ENCODE results near the gene AGAP1.

DNA sequence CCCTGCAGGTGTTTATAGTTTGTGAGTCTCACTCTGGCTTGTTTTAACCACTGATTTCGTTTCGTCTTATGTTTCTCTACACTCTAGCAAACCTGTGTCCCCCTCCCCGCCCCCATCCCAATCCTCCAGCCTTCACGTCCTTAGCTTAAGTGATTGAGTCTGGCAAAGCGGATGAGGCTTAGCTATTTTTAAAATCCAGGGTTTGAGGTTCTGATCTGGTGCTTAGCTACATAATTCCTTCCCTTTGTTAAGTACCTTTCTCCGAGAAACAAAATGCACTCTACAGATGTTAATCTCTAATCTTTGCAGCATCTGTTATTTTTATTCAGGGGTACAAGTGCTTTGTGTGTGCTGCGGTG, 7.8 kb downstream of the AGAP1 start:
- TF ChIP-seq, protein P1, sequence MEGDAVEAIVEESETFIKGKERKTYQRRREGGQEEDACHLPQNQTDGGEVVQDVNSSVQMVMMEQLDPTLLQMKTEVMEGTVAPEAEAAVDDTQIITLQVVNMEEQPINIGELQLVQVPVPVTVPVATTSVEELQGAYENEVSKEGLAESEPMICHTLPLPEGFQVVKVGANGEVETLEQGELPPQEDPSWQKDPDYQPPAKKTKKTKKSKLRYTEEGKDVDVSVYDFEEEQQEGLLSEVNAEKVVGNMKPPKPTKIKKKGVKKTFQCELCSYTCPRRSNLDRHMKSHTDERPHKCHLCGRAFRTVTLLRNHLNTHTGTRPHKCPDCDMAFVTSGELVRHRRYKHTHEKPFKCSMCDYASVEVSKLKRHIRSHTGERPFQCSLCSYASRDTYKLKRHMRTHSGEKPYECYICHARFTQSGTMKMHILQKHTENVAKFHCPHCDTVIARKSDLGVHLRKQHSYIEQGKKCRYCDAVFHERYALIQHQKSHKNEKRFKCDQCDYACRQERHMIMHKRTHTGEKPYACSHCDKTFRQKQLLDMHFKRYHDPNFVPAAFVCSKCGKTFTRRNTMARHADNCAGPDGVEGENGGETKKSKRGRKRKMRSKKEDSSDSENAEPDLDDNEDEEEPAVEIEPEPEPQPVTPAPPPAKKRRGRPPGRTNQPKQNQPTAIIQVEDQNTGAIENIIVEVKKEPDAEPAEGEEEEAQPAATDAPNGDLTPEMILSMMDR (IDR thresholded peaks at IDR 0.05), result no peak
- TF ChIP-seq POLR2A (IDR thresholded peaks at IDR 0.05), result no peak

Measured in right lobe of liver (tissue), 4 donors.